NCI-H1930 (cell line): Measurements from ENCODE around the gene CENPQ.

ENCODE experiments used
- DNase-seq, 2 experiments: peaks; one replicate each; lab custom pipeline; 2025; lab: John Stamatoyannopoulos, UW

Gene CENPQ

DNA sequence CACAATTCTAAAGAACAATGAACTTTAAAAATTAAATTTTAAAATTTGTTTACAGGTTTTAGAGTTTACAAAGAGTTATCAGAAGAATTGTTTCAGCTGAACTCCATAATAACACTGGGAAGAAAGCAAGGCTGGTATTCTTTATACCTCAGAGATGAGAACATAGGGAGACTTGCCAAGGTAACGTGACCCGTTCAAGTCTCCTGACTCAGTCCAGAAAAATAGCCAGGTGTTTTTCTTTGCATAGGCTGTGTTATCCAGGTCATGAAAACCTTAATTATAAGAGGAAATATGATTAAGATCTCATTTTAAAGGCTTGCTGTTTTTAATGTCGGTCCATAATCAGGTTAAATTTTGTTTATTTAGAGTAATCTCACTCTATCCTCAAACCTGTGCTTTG lies 78.8 kb downstream of the CENPQ start:
- DNase-seq, result peak in 1 of 2 experiments; percentile 21
